ENCODE measurements around the gene GPSM1.
A peak's percentile ranks its signal among the peaks of the same experiment; 100 is the strongest.

GPSM1 gene

DNA sequence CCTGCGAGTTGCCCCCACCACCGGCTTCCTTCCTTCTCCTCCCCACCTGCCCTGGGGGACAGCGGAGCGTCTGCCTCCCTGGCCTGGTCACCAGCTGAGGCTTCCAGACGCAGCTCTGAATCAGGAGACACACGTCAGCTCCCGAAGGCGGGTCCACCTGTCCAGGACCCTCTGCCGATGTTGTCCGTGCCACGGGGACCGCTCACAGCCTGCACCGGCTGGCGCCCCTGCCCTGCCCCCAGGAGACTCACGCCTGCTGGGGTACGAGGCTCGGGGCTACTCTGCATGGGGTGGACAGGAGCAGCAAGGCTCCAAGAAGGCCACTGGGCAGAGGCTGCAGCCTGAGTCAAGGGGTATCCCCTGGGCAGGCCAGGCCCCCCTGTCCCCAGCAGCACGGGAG, 21.5 kb upstream of the GPSM1 start:
- DNase-seq, result no peak

DNA sequence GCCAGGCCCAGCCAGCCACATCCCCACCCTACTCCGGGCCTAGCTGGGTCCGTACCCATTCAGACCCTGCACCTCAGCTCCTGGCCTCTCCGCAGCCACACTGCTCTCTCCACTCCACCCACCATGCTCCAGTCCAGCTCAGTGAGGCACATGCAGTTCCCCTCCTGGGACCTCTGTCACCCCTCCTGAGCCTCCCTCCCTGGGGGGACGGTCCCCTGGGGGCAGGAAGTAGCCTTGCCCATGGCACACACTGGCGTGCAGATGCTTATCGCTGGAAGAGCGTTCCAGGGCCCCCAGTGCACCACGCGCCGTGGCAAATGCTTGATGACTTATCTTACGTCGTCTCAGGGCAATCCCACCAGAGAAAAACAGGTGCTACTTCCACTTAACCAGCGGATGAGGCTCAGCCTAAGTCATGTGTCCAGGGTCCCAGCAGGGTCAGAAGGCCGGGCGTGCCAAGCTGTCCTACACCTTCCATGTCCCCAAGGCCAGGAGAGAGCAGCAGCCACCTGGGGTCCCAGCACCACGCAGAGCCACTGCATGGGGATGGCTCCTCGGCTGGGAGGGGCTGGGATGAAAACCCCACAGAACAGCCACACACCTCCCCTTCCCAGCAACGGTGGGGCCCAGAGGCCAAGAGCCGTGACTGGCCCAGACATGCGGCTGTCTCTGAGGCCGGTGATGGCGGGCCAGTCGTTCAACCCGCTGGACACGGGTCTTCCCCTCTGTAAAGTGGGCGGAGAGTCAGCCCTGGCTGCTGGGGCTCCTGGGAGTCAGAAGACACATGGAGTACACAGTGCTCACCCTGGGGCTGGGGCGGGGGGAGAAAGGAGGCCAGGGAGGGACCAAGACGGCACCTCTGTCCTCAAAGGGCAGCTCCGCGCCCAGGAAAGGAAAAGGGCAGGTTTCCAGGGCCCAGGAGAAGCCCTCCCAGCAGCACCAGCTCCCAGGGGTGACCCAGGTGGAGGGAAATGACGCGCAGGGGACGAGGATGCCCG, 20.8 kb upstream of the GPSM1 start:
- no peak for DNase-seq

DNA sequence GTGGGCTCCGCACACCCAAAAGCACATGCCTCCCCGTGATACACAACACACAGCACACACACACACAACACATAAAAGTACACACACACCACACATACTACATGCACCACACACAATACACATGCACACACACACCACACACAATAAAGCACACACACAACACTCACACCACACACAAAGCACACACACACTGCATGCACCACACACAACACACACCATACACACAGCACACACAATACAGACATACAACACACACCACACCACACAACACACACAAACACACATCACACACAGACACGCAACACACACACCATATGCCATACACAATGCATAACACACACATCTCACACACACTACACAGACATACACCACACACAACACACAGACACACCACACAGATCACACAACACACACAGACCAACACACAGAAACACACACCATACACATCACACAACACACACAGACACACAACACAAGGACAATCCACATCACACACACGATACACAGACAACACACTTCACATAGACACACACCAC, 20.1 kb upstream of the GPSM1 start:
- no peak for DNase-seq

DNA sequence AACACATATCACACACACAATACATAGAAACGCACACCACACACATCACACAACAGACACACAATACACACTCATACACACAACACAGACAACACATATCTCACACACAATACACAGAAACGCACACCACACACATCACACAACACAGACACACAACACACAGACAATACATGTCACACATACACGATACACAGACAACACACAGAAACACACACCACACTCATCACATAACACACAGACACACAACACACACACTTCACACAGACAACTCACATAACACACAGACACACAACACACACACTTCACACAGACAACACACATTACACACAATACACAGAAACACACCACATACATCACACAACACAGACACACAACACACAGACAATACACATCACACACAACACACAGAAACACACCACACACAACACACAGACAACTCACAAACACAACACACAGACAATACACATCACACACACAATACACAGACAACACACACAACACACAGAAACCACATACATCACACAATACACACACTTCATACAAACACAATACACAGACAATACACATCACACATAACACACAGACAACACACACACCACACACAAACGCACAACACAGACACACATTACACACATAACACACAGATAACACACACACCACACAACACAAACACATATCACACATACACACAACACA, 19.2 kb upstream of the GPSM1 start:
- no peak for DNase-seq

DNA sequence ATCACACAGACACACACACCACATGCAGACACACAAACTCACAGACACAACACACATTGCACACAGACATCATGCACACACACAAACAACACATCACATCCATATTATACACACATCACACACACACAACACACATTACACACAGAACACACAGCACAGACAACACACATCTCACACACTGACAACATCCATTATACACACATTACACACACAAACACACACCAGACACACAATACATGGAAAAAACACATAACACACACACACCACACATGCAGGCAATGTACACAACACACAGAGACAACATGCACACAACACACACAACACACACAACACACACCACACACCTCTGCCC, 18.7 kb upstream of the GPSM1 start:
- DNase-seq, result no peak

DNA sequence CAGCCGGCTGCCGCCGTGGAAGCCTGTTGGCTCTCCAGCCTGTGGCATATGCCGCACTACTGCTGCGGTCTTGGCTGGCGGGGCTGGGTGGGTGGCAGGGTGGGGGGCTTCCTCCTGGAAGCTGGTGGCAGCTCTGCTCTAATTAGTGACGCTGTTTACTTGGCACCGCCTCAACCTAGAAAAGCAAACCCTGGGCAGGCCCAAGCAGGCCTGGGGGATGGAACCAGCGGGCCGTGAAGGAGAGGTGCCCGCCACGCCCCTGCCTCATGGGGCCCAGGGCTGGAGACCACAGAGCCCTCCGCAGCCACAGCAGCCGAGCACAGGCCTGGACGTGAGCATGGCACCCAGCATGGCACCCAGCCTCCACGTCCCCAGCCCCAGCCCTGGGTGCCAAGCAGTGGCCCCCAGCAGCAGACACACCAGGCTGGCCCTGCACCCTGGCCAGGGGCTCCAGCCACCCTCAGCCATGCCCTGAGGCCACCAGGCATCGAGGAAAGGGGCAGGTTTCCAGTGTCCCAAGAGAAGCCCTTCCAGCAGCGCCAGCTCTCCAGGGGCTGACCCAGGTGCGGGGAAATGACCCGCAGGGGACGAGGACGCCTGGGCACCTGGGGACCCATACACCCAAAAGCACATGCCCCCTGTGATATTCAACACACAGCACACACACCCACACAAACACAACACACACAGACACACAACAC, 18.1 kb upstream of the GPSM1 start:
- DNase-seq, result no peak

DNA sequence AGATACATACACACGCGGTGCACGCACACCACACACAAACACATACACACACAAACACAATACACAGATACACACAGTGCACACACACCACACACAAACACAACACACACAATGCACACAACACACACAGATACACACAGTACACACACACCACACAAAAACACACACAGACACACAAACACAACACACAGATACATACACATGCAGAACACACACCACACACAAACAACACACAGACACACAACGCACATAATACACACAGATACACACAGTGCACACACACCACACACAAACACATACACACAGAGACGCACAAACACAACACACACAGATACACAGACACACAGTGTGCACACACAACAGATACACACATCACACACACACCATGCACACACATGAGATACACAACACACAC, 17.5 kb upstream of the GPSM1 start:
- no peak for DNase-seq

DNA sequence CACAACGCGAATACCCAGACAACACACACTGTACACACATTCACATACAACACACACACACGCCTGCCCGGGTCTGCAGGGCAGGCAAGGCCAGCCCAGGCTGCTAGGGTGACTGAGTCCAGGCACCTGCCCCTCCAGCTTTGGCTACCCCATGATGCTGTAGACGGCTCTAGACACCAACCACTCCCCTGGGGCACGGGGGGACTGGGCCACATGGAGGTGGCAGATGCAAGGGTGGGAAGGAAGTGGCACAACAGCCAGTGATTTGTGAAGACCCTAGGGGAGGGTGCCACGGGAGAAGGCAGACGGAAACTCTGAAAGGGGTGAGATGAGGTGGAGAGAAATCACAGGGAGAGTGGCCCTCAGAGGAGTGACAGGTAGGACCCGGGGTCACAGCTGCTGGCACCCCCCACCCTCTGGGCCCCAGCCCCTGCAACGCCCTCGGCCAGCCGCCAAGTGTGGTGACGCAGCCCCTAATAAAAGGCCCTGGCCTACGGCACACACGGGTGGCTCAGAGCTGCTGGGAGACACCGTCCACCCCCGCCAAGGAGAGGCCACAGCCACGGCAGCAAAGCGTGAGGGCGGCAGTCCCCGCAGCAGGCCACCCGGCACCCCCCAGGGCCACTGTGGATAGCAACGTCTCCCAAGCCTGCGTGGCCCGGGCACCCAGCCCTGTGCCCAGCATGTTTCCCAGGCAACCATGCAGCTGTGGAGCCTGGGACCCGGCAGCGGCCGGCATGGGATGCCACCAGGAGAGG, 16.9 kb upstream of the GPSM1 start:
- no peak for DNase-seq

DNA sequence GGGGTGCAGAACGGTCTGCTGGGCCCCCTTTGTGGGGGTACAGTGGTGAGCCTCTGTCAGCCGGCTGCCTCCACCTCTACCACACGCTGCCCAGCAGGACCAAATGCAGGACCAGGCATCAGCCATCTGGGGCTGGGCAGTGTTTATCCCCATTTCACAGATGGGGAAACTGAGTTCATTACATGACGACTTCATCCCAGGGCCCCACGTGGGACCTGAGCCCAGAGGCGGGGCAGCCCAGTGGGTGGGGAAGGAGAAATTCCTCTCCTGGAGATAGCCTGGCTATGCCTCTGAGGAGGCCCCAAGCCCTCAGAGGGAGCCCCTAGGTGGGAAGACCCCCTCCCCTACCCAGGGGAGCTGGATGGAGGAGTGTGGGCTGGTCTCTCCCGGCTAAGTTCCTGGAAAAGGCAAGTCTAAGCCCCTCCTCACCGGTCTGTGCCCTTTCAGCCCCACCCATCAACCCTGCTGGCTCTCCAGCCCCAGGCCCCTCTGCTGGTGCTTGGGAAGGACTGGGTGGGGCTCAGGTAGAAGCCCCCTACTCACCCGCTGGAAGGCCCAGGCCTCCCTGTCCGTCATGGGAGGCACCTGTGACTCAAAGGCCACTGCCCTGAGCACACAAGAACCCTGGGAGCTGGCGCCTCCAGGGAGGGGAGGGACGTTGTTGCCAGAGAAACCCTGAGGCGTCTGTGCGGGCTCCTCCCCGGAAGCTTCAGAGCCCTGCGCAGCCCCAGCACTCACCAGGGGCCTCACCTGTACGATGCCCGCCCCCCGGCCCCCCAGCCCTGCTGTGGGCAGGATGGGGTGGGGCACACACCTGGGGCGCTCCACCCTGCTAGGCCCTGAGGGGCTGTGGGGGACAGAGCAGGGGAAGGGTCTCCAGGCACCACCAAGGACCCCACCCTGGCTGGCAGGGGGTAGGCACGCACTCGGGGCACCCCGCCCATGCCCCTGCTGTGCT, 16.0 kb upstream of the GPSM1 start:
- no peak for DNase-seq

DNA sequence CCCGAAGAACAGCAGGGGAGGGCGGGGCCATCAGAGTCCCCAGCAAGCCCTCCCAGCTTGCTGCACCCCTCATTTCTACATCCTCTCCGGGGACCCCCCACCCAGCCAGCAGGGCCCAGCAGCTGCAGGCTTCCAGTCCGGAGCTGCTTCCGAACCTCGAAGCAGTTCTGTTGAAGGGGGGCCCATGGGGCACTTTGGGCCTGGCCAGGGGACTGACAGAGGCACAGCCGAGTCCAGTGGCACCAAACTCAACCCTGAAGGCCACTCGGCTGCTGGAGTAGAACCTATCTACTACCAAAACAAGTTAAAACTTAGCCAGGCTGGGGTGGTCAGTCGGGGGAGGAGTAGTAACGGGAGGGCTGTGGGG, 15.3 kb upstream of the GPSM1 start:
- no peak for DNase-seq

DNA sequence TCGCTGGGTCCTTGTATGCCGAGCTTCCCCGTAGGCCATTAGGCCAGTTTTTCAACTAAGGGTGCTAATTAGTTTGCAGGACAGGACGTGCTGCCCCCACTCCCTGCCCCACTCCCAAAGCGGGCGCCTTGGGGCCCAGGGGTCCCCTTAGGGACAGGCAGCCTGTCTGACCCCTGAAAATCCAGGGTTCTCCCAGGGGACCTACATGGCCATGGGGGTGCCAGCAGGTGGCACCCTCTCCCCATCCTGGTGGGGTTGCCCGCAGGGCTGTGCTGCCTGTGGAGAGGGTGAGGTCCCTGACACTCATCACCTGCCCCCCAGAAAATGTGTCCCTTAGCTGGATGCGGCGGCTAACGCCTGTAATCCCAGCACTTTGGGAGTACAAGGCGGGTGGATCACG, 14.9 kb upstream of the GPSM1 start:
- DNase-seq, result peak; percentile 32 to 43

DNA sequence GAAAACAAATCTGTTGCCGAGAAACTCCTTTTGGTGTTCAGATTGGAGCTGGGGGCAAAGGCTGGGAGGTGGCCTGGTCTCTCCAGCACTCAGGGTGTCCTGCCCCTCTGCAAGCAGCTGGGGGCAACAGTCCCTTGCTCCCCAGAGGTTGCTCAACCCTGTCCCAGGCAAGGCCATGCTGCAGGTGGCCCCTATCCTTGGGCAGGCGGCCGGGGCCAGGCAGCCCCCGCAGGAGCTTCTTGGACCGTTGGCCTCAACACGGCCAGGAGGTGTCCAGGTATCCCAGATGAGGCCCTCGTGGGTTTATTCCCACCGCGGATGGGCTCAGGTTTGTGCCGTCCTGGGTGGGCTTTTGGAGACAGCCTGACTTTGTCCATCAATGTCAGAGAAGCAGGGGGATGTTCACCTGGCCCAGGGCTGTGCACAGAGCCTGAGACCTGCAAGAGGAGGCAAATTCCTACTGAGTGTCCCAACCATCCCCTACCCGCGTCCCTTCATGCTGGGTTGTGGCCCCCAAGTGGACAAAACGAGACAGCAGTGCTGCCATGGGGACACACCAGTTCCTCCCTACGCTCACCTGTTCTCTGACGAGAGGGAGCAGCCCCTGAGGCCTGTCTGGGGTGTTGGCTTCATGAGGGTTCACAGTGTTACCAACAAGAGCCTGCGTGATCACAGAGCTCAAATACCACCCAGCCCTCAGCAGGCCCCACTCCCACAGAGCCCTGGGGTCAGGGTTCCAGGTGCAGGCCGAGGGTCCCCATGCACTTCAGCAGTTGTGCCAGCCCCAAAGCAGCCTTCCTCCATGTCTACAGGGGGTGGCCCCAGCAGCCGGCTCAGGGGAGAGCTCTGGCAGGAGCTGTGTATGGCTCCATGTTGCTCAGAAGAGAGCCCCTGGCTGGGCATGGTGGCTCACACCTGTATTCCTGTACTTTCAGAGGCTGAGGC, 14.0 kb upstream of the GPSM1 start:
- no peak for DNase-seq

DNA sequence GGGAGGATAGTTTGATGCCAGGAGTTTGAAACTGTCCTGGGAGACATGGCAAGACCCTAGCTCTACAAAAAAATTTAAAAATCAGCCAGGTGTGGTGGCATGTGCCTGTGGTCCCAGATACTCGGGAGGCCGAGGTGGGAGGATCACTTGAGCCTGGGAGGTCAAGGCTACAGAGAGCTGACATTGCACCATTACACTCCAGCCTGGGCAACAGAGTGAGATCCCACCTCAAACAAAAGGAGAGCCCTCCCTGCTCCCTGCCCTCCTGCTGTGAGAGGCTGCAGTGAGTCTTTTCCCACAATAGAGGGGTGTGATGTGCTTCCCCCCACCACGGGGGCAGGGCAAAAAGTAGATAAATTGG, 13.3 kb upstream of the GPSM1 start:
- DNase-seq, result no peak

DNA sequence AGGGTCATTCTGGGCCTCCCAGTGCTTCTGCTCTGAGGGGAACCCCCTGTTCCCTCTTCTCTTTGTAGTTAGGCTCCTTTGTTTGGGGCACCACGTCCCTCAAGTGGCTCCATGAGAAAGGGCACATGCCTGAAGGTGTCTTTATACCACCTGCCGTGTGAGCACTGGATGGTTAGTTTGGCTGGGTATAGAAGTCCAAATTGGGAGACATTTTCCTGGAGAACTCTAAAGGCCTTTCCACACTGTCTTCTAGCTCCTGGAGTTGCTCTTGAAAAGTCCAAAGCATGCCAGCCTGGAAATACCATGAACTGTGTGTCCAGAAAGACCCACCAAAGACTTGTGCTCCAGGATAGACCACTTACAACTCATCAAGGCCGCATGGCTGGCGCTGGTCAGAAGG, 12.4 kb upstream of the GPSM1 start:
- no peak for DNase-seq

DNA sequence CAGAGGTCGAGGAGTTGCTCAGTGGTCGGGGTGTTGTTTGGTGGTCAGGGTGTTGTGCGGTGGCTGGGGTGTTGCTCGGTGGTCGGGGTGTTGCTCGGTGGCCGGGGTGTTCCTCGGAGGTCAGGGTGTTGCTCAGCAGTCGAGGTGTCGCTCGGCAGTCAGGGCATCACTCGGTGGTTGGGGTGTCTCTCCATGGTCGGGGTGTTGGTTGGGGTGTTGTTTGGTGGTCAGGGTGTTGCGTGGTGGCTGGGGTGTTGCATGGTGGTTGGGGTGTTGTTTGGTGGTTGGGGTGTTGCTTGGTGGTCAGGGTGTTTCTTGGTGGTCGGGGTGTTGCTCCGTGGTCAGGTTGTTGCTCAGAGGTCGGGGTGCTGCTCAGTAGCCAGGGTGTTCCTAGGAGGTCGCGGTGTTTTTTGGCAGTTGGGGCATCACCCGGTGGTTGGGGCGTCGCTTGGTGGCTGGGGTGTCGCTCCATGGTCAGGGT, 11.0 kb upstream of the GPSM1 start:
- DNase-seq, result no peak

DNA sequence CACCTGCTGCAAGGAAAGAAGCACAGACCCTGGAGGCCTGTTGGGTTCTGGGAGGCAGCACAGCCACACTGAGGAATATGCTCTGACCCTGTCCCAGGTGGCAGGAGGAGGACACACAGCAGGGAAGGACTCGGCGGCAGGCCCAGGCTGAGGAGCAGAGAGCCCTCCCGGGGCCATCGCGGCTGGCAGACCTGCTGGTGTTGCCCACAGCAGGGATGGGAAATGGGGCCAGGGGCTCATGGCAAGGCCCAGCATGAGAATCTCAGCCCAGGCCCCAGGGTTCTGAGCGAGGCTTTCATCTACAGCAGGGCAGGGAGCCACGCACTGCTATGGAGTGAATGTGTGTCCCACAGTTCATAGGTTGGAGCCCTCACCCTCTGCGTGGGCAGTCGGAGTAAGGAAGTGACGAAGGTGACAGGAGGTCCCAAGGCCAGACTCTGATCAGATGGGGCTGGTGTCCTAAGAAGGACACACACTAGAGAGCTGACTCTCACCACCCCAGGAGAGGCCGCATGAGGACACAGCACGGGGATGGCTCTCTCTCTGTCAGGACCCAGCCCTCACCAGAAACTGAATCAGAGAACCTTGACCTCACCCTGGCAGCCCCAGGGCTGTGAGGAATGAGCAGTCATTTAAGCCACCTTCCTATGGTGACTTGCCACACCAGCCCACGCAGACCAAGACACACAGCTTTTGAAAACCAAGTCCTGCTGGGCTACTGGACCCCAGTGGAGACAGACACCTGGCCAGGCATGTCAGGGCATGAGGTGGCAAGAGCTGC, 10.3 kb upstream of the GPSM1 start:
- DNase-seq, result no peak

DNA sequence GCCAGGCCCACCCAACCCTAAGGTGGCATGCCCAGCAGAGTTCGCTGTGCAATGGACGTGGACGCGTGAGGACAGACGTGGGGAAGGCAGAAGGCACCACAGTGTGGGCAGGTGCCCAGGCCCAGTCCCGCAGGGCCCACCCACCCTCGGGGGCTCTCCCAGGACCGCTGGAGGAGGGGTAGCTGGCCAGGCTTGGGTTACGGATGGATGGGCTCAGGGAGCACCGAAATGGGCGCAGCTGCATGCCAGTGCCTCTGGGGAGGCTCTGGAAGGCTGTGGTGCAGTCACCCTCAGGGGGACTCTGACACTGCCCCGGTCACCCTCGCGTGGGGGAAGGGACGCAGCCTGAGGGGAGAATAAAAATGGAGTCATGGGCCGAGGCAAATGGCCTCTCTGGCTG, 9.6 kb upstream of the GPSM1 start:
- no peak for DNase-seq

DNA sequence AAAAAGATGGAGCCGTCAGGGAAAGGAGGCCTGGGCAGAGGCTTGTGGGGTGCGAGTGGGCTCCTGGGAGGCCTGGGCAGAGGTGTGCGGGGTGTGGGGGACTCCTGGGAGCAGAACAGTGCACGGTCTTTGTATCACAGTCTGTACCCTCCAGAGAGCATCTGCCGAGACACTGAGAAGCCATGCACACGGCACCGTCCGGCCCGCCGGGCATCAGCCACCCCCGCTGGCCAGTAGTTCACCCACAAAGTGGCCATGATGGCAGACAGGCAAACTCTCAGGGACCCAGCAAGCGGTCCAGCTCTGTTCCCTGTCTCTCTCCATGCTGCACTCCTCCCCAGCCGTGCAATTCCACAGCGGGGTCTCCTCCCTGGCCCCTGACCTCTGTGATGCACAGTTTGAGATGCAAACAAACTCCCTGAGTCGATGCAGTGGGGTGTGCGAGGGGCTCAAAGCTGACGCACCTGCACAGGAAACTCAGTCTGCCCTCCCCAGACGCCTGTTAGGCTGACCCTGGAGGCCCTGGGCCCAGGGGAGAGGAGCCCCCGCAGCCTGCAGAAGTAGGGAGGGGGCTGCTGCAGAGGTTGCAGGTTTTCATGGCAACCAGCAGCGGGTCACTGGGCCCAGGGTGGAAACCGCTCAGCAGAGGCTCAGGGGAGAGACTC, 9.1 kb upstream of the GPSM1 start:
- no peak for DNase-seq

DNA sequence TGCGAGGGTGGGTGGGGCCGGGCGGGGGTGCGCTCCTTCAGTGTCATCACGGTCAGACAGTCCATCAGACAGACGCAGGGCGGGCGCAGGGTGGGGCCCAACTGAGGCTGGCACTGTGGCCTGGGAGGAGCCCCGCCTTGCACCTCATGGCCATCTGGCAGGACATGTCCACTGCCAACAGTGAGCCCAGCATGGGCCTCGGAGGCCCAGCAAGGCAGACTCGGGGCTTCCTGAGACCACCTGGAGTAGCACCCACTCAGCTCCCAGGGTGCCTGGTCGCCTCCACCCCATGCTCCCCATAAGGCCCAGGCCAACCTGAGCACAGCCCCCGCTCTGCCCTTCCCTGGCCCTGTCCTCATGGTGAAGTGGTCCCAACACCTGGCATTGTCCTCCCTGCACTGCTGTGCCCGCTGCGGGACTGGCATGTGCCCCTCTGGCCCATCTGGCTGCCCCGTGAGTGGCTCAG, 8.5 kb upstream of the GPSM1 start:
- no peak for DNase-seq

Data from activated CD4-positive, alpha-beta T cell treated with anti-CD3 and anti-CD28 coated beads, Interleukin-2, amount 50 U/mL, for 4 hours (primary cell).